ENCODE results near the gene OSBPL10.
A peak's percentile ranks its signal among the peaks of the same experiment; 100 is the strongest.
"Not testable (repeated sequence)": the region's sequence is repeated elsewhere in the genome, so short reads cannot be mapped to it uniquely, and the experiment has no call there.

OSBPL10 gene

DNA sequence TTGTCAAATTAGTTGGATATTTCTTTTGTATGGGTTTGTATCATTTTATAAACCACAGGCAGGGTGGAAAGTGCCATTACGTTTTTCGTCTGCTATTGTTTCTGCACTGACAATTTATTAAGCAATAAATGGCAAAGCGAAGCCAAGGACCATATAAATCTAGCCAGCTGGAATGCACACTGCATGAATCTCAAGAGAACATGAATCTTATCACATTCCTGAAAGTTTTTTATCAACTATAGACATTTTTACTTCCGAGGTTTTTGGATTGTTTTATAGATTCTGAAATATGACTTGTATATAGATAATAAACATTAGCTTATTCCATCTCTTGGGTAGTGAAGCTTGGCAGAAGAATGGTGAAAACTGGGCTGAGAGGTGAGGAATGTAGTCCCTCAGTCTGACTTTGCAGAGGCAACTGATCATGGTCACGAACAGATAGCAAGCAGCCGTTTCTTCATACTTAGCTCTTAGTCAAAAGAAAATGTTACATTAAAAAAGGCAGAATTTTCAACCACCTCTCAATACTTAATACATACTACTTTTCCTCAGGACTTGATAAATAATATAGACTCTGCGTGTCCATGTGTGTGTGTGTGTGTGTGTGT is 102.7 kb downstream of the OSBPL10 start:
- no peak overlapping the region for H3K4me3 ChIP-seq (ENCODE audit: low read depth, low read length)
- peak; percentile 58 for DNase-seq (ENCODE audit: low read depth)
- TF ChIP-seq, protein P1, sequence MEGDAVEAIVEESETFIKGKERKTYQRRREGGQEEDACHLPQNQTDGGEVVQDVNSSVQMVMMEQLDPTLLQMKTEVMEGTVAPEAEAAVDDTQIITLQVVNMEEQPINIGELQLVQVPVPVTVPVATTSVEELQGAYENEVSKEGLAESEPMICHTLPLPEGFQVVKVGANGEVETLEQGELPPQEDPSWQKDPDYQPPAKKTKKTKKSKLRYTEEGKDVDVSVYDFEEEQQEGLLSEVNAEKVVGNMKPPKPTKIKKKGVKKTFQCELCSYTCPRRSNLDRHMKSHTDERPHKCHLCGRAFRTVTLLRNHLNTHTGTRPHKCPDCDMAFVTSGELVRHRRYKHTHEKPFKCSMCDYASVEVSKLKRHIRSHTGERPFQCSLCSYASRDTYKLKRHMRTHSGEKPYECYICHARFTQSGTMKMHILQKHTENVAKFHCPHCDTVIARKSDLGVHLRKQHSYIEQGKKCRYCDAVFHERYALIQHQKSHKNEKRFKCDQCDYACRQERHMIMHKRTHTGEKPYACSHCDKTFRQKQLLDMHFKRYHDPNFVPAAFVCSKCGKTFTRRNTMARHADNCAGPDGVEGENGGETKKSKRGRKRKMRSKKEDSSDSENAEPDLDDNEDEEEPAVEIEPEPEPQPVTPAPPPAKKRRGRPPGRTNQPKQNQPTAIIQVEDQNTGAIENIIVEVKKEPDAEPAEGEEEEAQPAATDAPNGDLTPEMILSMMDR (conservative IDR thresholded peaks at IDR 0.05; ENCODE audit: low read depth, low read length) = no peak

DNA sequence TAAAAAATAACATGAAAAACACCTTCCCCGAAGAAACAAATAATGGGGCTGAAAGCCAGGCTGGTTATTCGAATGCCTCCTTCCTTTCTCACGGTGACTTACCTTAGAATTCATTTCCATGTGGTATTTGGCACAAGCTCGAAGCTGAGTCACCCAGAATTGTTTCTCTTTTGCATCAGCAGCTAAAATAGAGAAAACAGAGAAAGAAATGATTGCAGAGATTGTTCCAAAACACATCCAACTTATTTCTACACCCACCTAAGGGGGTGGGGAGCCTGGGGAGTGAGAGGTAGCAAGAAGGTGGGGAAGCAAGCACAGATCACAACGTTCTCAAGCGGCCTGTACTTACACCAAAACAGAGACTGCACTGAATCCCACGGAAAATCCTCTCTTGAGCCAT is 104.7 kb downstream of the OSBPL10 start:
- DNase-seq (ENCODE audit: low read depth) = peak; percentile 80
- H3K4me3 ChIP-seq (ENCODE audit: low read depth, low read length) = no peak overlapping the region
- TF ChIP-seq, protein P1 (conservative IDR thresholded peaks at IDR 0.05; ENCODE audit: low read depth, low read length) = no peak

DNA sequence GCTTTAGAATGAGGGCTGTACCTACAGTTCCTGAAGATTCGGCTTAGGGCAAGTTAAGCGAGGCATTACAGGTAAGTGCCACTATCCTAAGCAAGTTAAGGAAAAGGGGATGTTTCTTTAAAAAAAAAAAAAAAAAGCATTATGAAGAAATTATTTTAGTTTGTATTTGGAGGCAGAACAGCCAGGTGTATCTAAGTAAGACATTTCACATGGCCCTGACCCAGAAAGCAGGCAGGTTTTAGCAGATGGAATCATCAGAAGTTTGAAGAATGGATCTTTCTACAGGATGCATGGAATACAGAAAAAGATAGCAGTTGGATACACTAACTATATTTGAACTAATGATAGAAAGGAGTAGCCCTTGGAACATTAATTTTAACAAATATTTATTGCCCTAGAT is 105.6 kb downstream of the OSBPL10 start:
- TF ChIP-seq, protein P1 (conservative IDR thresholded peaks at IDR 0.05; ENCODE audit: low read depth, low read length) = no peak
- no peak overlapping the region for H3K4me3 ChIP-seq (ENCODE audit: low read depth, low read length)
- DNase-seq (ENCODE audit: low read depth) = no peak

DNA sequence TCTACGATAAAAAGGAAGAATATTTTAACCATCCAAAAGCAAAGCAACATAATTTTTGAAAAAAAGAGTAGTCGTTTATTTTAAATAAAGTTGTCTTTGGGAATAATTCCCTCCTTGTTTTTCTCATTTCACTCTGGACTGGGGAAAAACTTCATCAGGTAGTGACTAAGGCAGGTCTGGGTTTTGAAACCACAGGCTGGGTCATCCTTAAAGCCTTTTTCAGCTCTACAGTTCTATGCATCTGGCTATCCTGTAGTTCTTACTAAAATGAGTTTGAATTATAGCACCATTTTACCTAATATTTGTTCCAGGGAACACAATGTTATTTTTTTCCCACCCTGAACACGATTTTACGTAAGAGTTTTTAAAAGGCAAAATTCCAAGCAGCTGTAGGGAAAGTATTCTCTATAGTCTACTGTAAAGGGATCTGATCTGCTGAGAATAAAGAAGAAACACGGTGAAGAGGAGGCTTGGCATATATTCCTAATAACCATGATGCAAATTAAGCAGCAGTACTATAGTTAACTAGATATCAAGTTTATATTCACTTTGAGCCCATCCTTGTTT is 107.7 kb downstream of the OSBPL10 start:
- DNase-seq (ENCODE audit: low read depth) = no peak
- H3K4me3 ChIP-seq (ENCODE audit: low read depth, low read length) = no peak overlapping the region
- TF ChIP-seq, protein P1 (conservative IDR thresholded peaks at IDR 0.05; ENCODE audit: low read depth, low read length) = no peak

DNA sequence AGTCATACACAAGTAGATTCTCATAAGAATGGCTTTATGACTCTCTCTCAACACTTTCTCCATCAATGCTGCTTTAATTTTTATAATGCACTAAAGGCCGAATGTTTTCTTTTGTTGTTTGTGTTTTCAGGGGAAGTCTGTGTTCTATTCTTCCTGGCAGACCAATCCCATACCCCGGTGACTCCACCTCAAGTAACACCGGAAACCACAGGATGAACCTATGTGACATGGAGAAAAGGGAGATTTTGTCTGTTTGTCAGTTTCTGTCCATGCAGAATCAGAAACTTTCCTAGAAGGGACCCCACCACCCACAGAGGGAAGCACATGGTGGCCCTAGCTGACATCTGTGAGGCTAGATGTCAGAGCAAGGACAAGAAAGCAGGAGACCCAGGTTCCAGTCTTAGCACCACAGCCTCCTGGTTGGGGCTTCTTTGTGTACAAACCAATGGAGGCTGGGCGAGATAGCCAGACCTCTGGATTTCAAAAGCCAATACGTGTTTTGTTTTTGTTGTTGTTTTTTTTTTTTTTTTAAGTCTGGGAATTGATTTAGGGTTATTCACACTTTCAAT is 109.0 kb downstream of the OSBPL10 start:
- TF ChIP-seq, protein P1 (conservative IDR thresholded peaks at IDR 0.05; ENCODE audit: low read depth, low read length) = no peak
- no peak overlapping the region for H3K4me3 ChIP-seq (ENCODE audit: low read depth, low read length)
- peak; percentile 10 for DNase-seq (ENCODE audit: low read depth)

DNA sequence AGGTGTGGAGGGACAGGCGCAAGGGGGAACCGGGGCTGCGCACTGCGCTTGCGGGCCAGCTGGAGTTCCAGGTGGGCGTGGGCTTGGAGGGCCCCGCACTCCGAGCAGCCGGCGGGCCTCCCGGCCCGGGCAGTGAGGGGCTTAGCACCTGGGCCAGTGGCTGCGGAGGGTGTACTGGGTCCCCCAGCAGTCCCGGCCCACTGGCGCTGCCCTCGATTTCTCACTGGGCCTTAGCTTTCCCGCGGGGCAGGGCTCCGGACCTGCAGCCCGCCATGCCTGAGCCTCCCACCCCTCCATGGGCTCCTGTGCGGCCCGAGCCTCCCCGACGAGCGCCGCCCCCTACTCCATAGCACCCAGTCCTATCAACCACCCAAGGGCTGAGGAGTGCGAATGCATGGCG is 111.0 kb downstream of the OSBPL10 start:
- not testable (repeated sequence) for H3K4me3 ChIP-seq (ENCODE audit: low read depth, low read length); DNase-seq (ENCODE audit: low read depth)

DNA sequence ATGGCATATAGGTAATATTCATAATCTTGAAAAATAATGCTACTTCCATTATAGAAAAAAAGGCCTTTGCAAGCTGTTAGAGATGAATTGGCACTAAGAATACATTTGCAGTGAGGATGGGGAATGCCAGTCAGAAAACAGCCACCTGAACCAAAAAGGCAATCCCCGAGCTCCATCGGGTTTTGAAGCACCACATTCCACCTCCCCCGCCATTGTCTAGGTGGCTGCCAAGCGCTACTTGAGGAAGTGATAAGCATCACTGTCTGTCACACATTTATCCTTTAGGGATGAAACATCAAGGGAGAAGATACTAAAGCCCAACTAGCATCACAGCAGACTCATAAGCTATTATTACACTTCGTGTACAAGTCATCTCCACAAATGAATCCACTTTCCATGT is 112.8 kb downstream of the OSBPL10 start:
- TF ChIP-seq, protein P1 (conservative IDR thresholded peaks at IDR 0.05; ENCODE audit: low read depth, low read length) = no peak
- H3K4me3 ChIP-seq (ENCODE audit: low read depth, low read length) = no peak overlapping the region

More for the DNA sequence above, 112.8 kb downstream of the OSBPL10 start:
- no peak for DNase-seq (ENCODE audit: low read depth)

All from choroid plexus epithelial cell (primary cell).